Naive B cell (primary cell): ENCODE data around the gene WDR47. TPM values are rescaled to one million over a fixed set of nuclear protein-coding genes. Genes with fewer than 3 reads are reported as not detected.
A peak's percentile ranks its signal among the peaks of the same experiment; 100 is the strongest.
"Not testable (repeated sequence)": the region's sequence is repeated elsewhere in the genome, so short reads cannot be mapped to it uniquely, and the experiment has no call there.

ENCODE experiments used
- ATAC-seq, 2 donors: fragments of 150-1000 bp; cut with Tn5 transposase; 2 replicates each; pipeline ENCODE4 v1.10.0; 2021; ENCODE audit warnings: low read depth in 2 of 2, mild to moderate bottlenecking in 2 of 2, moderate library complexity in 2 of 2
- DNase-seq: peaks from one replicate; pipeline ENCODE4 v3.0.0; 2022
- H3K27ac Mint-ChIP-seq, 6 donors: one replicate each; pipeline ENCODE4 v1.8.0; 2020 to 2022; ENCODE audit warnings: mild to moderate bottlenecking in 6 of 6, mixed read lengths in 6 of 6, moderate library complexity in 5 of 6, inconsistent platforms in 2 of 6
- H3K27me3 Mint-ChIP-seq, 3 donors: one replicate each; pipeline ENCODE4 v1.8.0; 2021 to 2022; ENCODE audit warnings: mixed read lengths in 3 of 3, mild to moderate bottlenecking in 1 of 3
- H3K36me3 Mint-ChIP-seq, 2 donors: one replicate each; pipeline ENCODE4 v1.8.0; 2020 to 2022; ENCODE audit warnings: mixed read lengths in 2 of 2, inconsistent platforms in 1 of 2, mild to moderate bottlenecking in 1 of 2
- H3K4me1 Mint-ChIP-seq, 3 donors: one replicate each; pipeline ENCODE4 v1.8.0; 2020 to 2022; ENCODE audit warnings: mixed read lengths in 3 of 3, inconsistent platforms in 1 of 3, mild to moderate bottlenecking in 1 of 3, moderate library complexity in 1 of 3
- H3K4me3 Mint-ChIP-seq, 8 donors: one replicate each; pipeline ENCODE4 v1.8.0; 2020 to 2022; ENCODE audit warnings: mild to moderate bottlenecking in 8 of 8, mixed read lengths in 8 of 8, moderate library complexity in 8 of 8, inconsistent platforms in 2 of 8
- H3K9me3 Mint-ChIP-seq, 7 donors: one replicate each; pipeline ENCODE4 v1.8.0; 2020 to 2022; ENCODE audit warnings: mixed read lengths in 7 of 7, mild to moderate bottlenecking in 5 of 7, inconsistent platforms in 2 of 7, moderate library complexity in 1 of 7
- polyA plus RNA-seq, 6 donors: library from polyadenylated mRNA; unstranded; fragments of 300-500 nt; fragmentation: Illumina TruSeq; gene quantifications; one replicate each; pipeline ENCODE4 v1.2.3, GENCODE V29; 2021; ENCODE audit warnings: low read depth in 6 of 6

The WDR47 gene
- polyA plus RNA-seq, 6 donors from 2014 or later, result 3.4 to 8.7 (median 6.5) TPM

DNA sequence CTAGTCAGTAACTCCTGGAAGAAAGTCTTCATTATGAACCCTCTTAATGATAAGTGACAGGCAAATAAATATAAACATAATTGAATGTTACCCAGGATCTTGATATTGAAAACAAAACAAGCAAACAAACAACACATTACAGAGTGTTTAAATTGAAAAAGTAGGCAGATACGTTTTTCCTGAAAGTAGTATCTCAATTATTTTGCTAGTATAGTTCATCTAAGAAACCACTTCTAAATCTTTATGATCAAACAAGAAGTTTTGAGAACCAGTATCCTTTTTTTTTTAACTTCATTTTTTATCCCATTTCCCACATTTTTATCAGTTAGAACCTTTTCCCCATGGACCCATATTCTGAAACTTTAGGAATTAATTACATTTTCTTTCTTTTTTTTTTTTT, 3.7 kb upstream of the WDR47 start:
- DNase-seq (no peak), ATAC-seq (no peak)
- Mint-ChIP-seq H3K9me3 (no peaks in the 10 kb centered on the region), H3K4me1 (peaks cover 8 to 14% (median 8%) of the 10 kb centered on the region in 3 donors), H3K36me3 (no peaks in the 10 kb centered on the region), H3K27ac (no peak overlapping the region), H3K27me3 (peaks cover 5 to 11% (median 6%) of the 10 kb centered on the region in 3 donors), H3K4me3 (peak overlapping the region in 1 of 8 donors; percentile 47)

- Mint-ChIP-seq H3K27me3 (no peaks in the 10 kb centered on the region), H3K4me1 (peaks cover 13 to 19% (median 16%) of the 10 kb centered on the region in 3 donors), H3K27ac (peak overlapping the region; percentile 92 to 99 (median 94)), H3K9me3 (no peaks in the 10 kb centered on the region), H3K4me3 (peak overlapping the region; percentile 93 to 98 (median 96)), H3K36me3 (no peaks in the 10 kb centered on the region)
- ATAC-seq (peak; percentile 11 to 17), DNase-seq (peak; percentile 14)
These were observed 797 bp downstream of the WDR47 start for GRCh38 chr1:109040989-109041620.

DNA sequence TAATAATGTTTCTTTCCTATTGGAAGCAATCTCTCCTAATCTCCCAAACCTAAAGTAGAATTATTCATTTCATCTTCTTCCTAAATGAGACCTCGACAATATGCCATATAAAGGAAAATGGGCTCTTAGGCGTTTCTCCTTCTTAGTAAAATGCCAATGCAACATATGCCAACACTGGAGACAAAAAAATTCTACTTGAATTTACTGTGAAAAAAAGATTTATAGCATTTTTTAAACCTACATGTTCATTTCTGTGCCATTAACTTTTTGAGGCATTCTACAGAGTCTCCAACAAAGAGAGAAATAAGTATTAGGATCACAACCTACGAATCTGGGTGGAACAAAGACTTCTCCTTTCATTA, 1.3 kb downstream of the WDR47 start:
- H3K36me3 Mint-ChIP-seq, result no peaks in the 10 kb centered on the region
- peaks cover 13 to 19% (median 16%) of the 10 kb centered on the region in 3 donors for H3K4me1 Mint-ChIP-seq
- no peaks in the 10 kb centered on the region for H3K9me3 Mint-ChIP-seq
- H3K4me3 Mint-ChIP-seq, result peak overlapping the region; percentile 93 to 98 (median 96)
- DNase-seq (no peak), ATAC-seq (no peak)
- peak overlapping the region in 5 of 6 donors; percentile 92 to 97 (median 94) for H3K27ac Mint-ChIP-seq
- no peaks in the 10 kb centered on the region for H3K27me3 Mint-ChIP-seq

- Mint-ChIP-seq H3K27ac (no peak overlapping the region), H3K9me3 (no peaks in the 10 kb centered on the region), H3K36me3 (no peaks in the 10 kb centered on the region), H3K27me3 (no peaks in the 10 kb centered on the region), H3K4me1 (no peaks in the 10 kb centered on the region), H3K4me3 (no peak overlapping the region)
- no peak for ATAC-seq
- DNase-seq, result no peak
These were observed 7.5 kb downstream of the WDR47 start for GRCh38 chr1:109034382-109034781.

- H3K27me3 Mint-ChIP-seq, DNase-seq, H3K4me3 Mint-ChIP-seq, H3K9me3 Mint-ChIP-seq, H3K36me3 Mint-ChIP-seq, H3K4me1 Mint-ChIP-seq, H3K27ac Mint-ChIP-seq, ATAC-seq: not testable (repeated sequence)
These were observed 12.4 kb downstream of the WDR47 start for GRCh38 chr1:109029493-109029892.

- Mint-ChIP-seq H3K36me3 (no peaks in the 10 kb centered on the region), H3K4me3 (no peak overlapping the region), H3K27ac (no peak overlapping the region), H3K9me3 (no peaks in the 10 kb centered on the region), H3K27me3 (no peaks in the 10 kb centered on the region), H3K4me1 (peaks cover 0 to 2% (median 0%) of the 10 kb centered on the region in 3 donors)
- DNase-seq (no peak), ATAC-seq (no peak)
These were observed 14.1 kb downstream of the WDR47 start for GRCh38 chr1:109027841-109028240.

DNA sequence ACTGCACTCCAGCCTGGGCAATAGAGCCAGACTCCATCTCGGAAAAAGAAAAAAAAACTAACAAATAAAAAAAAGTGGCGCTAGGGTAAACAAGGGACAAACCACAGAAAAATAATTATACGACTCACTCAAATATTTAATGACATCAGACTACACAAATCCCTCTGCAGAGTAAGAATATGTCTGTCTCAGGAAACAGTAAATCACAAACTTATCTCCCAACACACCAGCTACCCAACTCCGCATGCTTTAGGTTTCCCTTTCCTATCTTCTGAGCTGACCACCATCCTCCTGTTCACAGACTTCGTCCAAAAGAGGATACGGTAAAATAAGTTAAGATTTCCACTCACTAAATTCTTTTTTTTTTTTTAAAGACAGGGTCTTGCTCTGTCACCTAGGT, 16.2 kb downstream of the WDR47 start:
- Mint-ChIP-seq H3K4me3 (no peak overlapping the region), H3K4me1 (peaks cover 0 to 2% (median 0%) of the 10 kb centered on the region in 3 donors), H3K27ac (peak overlapping the region in 2 of 6 donors; percentile 79 to 84)

DNA sequence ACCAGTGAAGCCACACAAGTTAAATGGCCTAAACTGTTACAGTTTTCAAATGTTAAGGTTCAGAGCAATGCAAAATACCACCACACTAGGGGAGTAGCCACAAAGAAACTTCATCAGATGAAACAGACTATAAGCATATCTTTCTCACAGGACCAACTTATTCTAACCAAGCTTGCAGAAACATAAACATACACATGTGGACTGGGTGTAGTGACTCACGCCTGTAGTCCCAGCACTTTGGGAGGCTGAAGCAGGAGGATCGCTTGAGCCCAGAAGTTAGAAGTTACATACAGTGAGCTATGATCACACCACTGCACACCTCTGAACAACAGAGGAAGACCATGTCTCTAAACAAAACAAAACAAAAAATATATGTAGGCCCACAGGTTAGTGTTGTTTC, 17.3 kb downstream of the WDR47 start:
- Mint-ChIP-seq H3K27me3 (no peaks in the 10 kb centered on the region), H3K9me3 (no peaks in the 10 kb centered on the region), H3K4me3 (no peak overlapping the region), H3K36me3 (peaks cover 0 to 12% of the 10 kb centered on the region in 2 donors), H3K27ac (peak overlapping the region in 2 of 6 donors; percentile 47 to 56), H3K4me1 (peaks cover 0 to 2% (median 0%) of the 10 kb centered on the region in 3 donors)
- DNase-seq (no peak), ATAC-seq (no peak)

More for the DNA sequence above, 16.2 kb downstream of the WDR47 start:
- no peak for ATAC-seq
- H3K27me3 Mint-ChIP-seq, result no peaks in the 10 kb centered on the region
- no peaks in the 10 kb centered on the region for H3K9me3 Mint-ChIP-seq
- H3K36me3 Mint-ChIP-seq, result peaks cover 0 to 8% of the 10 kb centered on the region in 2 donors
- no peak for DNase-seq

GRCh38 chr1:109020693-109021257, 21.1 kb downstream of the WDR47 start:
- H3K9me3 Mint-ChIP-seq, result peaks cover 3 to 14% (median 8%) of the 10 kb centered on the region in 7 donors
- peaks cover 0 to 2% (median 0%) of the 10 kb centered on the region in 3 donors for H3K4me1 Mint-ChIP-seq
- H3K27ac Mint-ChIP-seq, result no peak overlapping the region
- peaks cover 12 to 23% of the 10 kb centered on the region in 2 donors for H3K36me3 Mint-ChIP-seq
- no peak overlapping the region for H3K4me3 Mint-ChIP-seq
- ATAC-seq, result no peak
- H3K27me3 Mint-ChIP-seq, result no peaks in the 10 kb centered on the region
- no peak for DNase-seq

DNA sequence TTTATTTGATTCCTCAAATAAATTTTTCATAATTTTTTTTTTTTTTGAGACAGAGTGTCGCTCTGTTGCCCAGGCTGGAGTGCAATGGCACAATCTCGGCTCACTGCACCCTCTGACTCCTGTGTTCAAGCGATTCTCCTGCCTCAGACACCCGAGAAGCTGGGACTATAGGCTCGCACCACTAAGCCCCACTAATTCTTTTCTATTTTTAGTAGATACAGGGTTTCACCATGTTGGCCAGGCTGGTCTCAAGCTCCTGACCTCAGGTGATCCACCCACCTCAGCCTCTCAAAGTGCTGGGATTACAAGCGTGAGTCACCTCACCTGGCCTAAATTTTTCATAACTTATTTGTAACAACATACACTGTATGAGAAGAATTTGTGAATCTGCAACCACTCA, 24.2 kb downstream of the WDR47 start:
- H3K36me3 Mint-ChIP-seq, result peaks cover 12 to 32% of the 10 kb centered on the region in 2 donors
- H3K9me3 Mint-ChIP-seq, result peaks cover 3 to 19% (median 8%) of the 10 kb centered on the region in 7 donors
- not testable (repeated sequence) for H3K27me3 Mint-ChIP-seq, H3K4me3 Mint-ChIP-seq, DNase-seq, H3K4me1 Mint-ChIP-seq, ATAC-seq, H3K27ac Mint-ChIP-seq

DNA sequence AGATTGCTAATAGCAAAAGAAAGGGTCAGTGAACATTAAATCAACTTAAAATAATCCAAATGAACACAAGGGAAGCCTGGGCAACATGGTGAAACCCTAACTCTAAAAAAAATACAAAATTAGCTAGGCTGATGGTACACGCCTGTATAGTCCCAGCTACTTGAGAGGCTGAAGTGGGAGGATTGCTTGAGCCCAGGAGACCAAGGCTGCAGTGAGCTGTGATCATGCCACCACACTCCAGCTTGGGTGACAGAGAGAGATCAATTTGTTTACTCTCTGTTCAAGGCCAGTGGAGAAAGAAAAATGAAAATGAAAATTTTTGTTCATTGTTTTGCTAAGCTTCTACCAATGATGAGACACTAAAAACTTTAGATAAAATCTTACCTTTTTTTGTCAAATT, 24.8 kb downstream of the WDR47 start:
- H3K27me3 Mint-ChIP-seq, result no peaks in the 10 kb centered on the region
- DNase-seq (no peak), ATAC-seq (no peak)
- no peak overlapping the region for H3K4me3 Mint-ChIP-seq
- H3K9me3 Mint-ChIP-seq, result peaks cover 3 to 19% (median 8%) of the 10 kb centered on the region in 7 donors
- no peak overlapping the region for H3K27ac Mint-ChIP-seq
- peaks cover 12 to 30% of the 10 kb centered on the region in 2 donors for H3K36me3 Mint-ChIP-seq
- no peaks in the 10 kb centered on the region for H3K4me1 Mint-ChIP-seq

- Mint-ChIP-seq H3K4me3 (no peak overlapping the region), H3K36me3 (peaks cover 12 to 18% of the 10 kb centered on the region in 2 donors), H3K27me3 (no peaks in the 10 kb centered on the region), H3K9me3 (peaks cover 0 to 9% (median 2%) of the 10 kb centered on the region in 7 donors), H3K4me1 (no peaks in the 10 kb centered on the region), H3K27ac (no peak overlapping the region)
- no peak for DNase-seq
- no peak for ATAC-seq
These were observed 30.6 kb downstream of the WDR47 start for GRCh38 chr1:109011335-109011734.

DNA sequence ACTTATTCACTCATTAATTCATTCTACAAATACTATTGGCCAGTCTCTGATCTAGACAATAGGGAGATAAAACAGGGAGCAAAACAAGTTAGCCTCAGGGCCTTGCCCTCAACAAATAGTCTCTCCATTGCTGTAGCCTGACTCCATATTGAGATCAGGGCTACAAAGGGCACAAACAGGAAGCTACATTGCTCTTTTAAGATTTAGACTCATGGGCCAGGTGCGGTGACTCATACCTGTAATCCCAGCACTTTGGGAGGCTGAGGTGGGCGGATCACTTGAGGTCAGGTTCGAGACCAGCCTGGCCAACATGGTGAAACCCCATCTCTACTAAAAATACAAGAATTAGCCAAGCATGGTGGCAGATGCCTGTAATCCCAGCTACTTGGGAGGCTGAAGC, 45.3 kb downstream of the WDR47 start:
- not testable (repeated sequence) for H3K4me1 Mint-ChIP-seq, DNase-seq, H3K27me3 Mint-ChIP-seq, H3K27ac Mint-ChIP-seq, H3K4me3 Mint-ChIP-seq, ATAC-seq
- peaks cover 0 to 21% (median 11%) of the 10 kb centered on the region in 7 donors for H3K9me3 Mint-ChIP-seq
- H3K36me3 Mint-ChIP-seq, result peaks cover 23 to 39% of the 10 kb centered on the region in 2 donors

- no peaks in the 10 kb centered on the region for H3K27me3 Mint-ChIP-seq
- H3K4me1 Mint-ChIP-seq, result peaks cover 0 to 4% (median 0%) of the 10 kb centered on the region in 3 donors
- no peak overlapping the region for H3K27ac Mint-ChIP-seq
- no peak for ATAC-seq
- no peaks in the 10 kb centered on the region for H3K9me3 Mint-ChIP-seq
- no peak for DNase-seq
- no peak overlapping the region for H3K4me3 Mint-ChIP-seq
- peaks cover 6 to 9% of the 10 kb centered on the region in 2 donors for H3K36me3 Mint-ChIP-seq
These were observed 58.8 kb downstream of the WDR47 start for GRCh38 chr1:108983114-108983513.
